GM10266 (cell line): ENCODE results near the gene ZNF512.

ENCODE experiments used
- DNase-seq: peaks from one replicate; pipeline ENCODE4 v3.0.0; 2012; ENCODE audit errors: extremely low spot score
- CTCF ChIP-seq: IDR thresholded peaks from 2 replicates; pipeline ENCODE4 v1.5.1; 2012; ENCODE audit warnings: mild to moderate bottlenecking, low read depth; ENCODE audit not compliant: control insufficient read depth, insufficient read depth; ENCODE audit errors: missing control alignments

Gene ZNF512

DNA sequence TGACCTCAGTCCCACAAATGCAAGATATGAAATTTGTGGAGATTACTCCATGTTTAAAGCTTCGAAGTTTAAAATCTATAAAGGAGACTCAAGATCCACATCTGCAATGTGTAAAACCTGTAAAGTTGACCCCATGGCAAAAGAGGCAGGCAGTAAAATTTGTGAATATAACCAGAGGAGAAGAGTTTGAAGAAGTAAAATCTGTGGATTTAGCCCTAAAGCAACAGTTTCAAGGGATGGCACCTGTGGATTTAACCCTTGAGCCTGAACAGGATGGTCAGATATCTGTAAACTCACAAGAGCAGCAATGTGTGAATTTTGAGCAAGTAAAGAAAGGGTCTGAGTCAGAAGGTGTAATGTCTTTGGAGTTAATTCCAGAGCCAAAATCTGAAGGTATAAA lies 11.2 kb upstream of the ZNF512 start:
- TF ChIP-seq CTCF = no peak
- no peak for DNase-seq

GRCh38 chr2:27572439-27572838 lies 10.4 kb upstream of the ZNF512 start:
- no peak for DNase-seq
- no peak for TF ChIP-seq CTCF

DNA sequence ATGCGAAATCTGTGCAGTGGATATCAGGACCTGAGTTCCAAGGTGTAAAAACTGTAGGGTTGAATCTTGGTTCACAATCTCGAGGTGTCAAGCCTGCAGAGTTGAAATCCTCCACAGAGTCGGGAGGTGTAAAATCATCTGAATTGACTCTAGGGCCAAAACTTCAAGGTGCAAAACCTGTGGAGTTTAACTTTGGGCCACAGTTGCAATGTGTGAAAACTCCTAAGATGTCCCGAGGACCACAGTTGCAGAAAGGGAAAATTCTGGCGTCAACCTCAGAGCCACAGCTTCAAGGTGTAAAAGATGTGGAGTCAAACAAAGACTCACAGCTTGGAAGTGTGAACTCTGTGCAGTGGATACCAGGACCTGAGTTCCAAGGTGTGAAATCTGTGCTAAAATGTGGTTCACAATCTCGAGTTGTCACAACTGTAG lies 9.8 kb upstream of the ZNF512 start:
- DNase-seq = no peak
- TF ChIP-seq CTCF = no peak

DNA sequence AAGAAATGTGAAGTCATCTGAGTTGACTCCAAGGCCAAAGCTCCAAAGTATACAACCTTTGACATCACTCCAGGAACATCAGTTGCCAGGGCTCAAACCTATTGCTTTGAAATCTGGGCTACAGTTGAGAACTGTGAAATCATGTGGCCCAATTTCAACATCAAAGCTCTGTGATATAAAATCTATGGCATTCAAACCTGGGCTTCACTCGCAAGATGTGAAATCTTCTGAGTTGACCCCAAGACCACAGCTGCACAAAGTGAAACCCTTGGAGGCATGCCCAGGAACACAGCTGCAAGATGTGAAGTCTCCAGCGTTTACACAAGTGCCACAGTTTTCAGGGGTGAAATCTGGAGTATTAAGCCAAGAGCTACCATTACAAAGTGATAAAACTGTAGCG lies 9.4 kb upstream of the ZNF512 start:
- DNase-seq = no peak
- TF ChIP-seq CTCF = no peak

DNA sequence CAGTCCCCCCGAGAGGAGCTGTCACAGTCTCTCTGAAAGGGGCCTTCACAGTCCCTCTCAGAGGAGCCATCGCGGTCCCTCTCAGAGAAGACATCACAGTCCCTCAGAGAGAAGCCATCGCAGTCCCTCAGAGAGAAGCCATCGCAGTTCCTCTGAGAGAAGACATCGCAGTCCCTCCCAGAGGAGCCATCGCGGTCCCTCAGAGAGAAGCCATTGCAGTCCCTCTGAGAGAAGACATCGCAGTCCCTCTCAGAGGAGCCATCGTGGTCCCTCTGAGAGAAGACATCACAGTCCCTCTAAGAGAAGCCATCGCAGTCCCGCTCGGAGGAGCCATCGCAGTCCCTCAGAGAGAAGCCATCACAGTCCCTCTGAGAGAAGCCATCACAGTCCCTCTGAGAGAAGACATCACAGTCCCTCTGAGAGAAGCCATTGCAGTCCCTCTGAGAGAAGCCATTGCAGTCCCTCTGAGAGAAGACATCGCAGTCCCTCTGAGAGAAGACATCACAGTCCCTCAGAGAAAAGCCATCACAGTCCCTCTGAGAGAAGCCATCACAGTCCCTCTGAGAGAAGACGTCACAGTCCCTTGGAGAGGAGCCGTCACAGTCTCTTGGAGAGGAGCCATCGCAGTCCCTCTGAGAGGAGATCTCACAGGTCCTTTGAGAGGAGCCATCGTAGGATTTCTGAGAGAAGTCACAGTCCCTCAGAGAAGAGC lies 1.3 kb upstream of the ZNF512 start:
- no peak for TF ChIP-seq CTCF
- no peak for DNase-seq

GRCh38 chr2:27582129-27582694 lies 630 bp upstream of the ZNF512 start:
- DNase-seq = no peak
- no peak for TF ChIP-seq CTCF

- no peak for DNase-seq
- TF ChIP-seq CTCF = no peak
These were observed 611 bp downstream of the ZNF512 start for GRCh38 chr2:27583390-27583915.
